Stimulated activated CD4-positive, alpha-beta T cell treated with anti-CD3 and anti-CD28 coated beads, Interleukin-4, amount 100 ng/mL, for 1 hour (primary cell): Measurements from ENCODE around the gene CEP104.
"Not testable (repeated sequence)": the region's sequence is repeated elsewhere in the genome, so short reads cannot be mapped to it uniquely, and the experiment has no call there.

Experiments
- DNase-seq: peaks from one replicate; pipeline ENCODE4 v3.0.0-alpha.2; 2020

Gene CEP104

GRCh38 chr1:3821447-3821846 is 35.6 kb downstream of the CEP104 start:
- no peak for DNase-seq

- no peak for DNase-seq
Observed at GRCh38 chr1:3821004-3821403, 36.0 kb downstream of the CEP104 start.

- DNase-seq: no peak
Observed at GRCh38 chr1:3820316-3820715, 36.7 kb downstream of the CEP104 start.

- DNase-seq: no peak
Observed at GRCh38 chr1:3819771-3820200, 37.2 kb downstream of the CEP104 start.

- no peak for DNase-seq
Observed at GRCh38 chr1:3817821-3818597, 39.0 kb downstream of the CEP104 start.

GRCh38 chr1:3817138-3817740 is 39.8 kb downstream of the CEP104 start:
- DNase-seq: no peak

- no peak for DNase-seq
Observed at GRCh38 chr1:3816331-3817137, 40.5 kb downstream of the CEP104 start.

GRCh38 chr1:3814771-3815561 is 42.0 kb downstream of the CEP104 start:
- DNase-seq: no peak

- DNase-seq: no peak
Observed at GRCh38 chr1:3814065-3814464, 42.9 kb downstream of the CEP104 start.

- no peak for DNase-seq
Observed at GRCh38 chr1:3811595-3811911, 45.5 kb downstream of the CEP104 start.

GRCh38 chr1:3810149-3810761 is 46.8 kb downstream of the CEP104 start:
- DNase-seq: not testable (repeated sequence)

- no peak for DNase-seq
Observed at GRCh38 chr1:3809680-3810079, 47.3 kb downstream of the CEP104 start.

GRCh38 chr1:3807769-3808168 is 49.2 kb downstream of the CEP104 start:
- DNase-seq: no peak

GRCh38 chr1:3805038-3805437 is 52.0 kb downstream of the CEP104 start:
- DNase-seq: no peak

GRCh38 chr1:3804627-3804944 is 52.4 kb downstream of the CEP104 start:
- not testable (repeated sequence) for DNase-seq

- no peak for DNase-seq
Observed at GRCh38 chr1:3803905-3804626, 52.9 kb downstream of the CEP104 start.

GRCh38 chr1:3800795-3801194 is 56.2 kb downstream of the CEP104 start:
- DNase-seq: not testable (repeated sequence)

GRCh38 chr1:3799976-3800685 is 56.9 kb downstream of the CEP104 start:
- no peak for DNase-seq

- peak; percentile 96 for DNase-seq
Observed at GRCh38 chr1:3796215-3797061, 60.6 kb downstream of the CEP104 start, which contains the start of gene LRRC47. Gene LRRC47 (minus strand): TSS chr1:3796498. CDS start chr1:3796476, 22 bp downstream.
